GM19238 (cell line): ENCODE results near the gene HNRNPA2B1.
"Not testable (repeated sequence)": the region's sequence is repeated elsewhere in the genome, so short reads cannot be mapped to it uniquely, and the experiment has no call there.

Experiments
- DNase-seq: peaks from one replicate; pipeline ENCODE4 v3.0.0; 2011; ENCODE audit warnings: low spot score; ENCODE audit not compliant: insufficient read length

HNRNPA2B1 gene

GRCh38 chr7:26166684-26167266 is 33.8 kb downstream of the HNRNPA2B1 start:
- no peak for DNase-seq

DNA sequence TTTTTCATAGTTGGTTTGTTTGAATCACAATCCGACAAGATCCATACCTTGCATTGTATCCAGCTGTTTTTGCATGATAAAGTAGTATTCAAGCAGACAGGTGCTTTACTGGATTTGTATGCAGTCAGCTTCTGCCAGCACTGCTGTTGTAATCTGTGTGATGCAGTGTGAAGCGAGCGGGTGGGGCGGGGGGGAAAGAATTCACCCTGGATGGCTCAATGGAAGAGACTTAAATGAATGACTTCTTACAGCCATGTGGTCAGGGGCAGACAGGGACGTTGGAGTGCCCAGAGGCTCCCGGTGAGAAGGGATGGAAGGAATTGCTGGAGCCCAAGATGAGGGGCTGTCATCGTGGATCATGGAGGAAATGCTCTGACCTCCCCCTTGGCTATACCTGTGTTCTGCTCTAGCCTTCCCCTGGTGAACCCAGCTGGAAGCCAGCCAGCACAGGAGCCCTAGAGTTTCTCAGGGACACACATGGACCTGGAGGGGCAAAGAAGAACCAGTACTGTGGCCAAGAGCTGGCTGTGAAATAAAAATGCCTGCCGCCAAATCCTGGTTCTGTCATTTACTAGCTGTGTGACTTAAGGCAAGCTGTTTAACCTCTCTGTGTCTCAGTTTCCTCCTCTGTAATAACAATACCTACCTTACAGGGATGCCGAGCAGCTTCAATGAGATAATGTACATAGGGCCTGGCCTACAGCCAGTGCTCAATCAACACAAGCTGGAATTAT is 34.4 kb downstream of the HNRNPA2B1 start:
- DNase-seq = no peak

GRCh38 chr7:26163804-26164203 is 36.7 kb downstream of the HNRNPA2B1 start:
- DNase-seq = not testable (repeated sequence)

GRCh38 chr7:26162431-26162830 is 38.1 kb downstream of the HNRNPA2B1 start:
- DNase-seq = no peak

DNA sequence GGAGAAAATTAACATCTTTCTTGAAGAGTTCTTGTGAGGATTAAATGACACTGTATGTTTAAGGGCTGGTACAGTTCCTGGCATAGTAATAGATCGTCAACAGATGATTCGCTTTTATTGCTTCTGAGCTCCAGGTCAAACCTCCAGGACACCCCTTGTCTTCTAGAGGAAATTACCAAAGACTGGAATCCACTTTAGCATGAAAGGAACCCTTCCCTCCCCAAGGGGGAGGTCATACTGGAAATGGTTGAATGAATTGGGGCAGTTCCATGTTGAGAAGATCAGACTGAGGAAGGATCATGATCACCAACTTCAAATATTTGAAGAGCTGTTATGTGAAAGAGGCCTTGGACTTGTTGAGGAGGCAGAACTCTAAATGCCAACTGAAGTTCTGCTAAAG is 39.6 kb downstream of the HNRNPA2B1 start:
- DNase-seq = no peak

GRCh38 chr7:26159243-26159642 is 41.3 kb downstream of the HNRNPA2B1 start:
- no peak for DNase-seq

GRCh38 chr7:26157520-26158105 is 42.9 kb downstream of the HNRNPA2B1 start:
- DNase-seq = no peak

- no peak for DNase-seq
Observed at GRCh38 chr7:26156451-26157420, 43.8 kb downstream of the HNRNPA2B1 start.

GRCh38 chr7:26155531-26156375 is 44.8 kb downstream of the HNRNPA2B1 start:
- DNase-seq = no peak

DNA sequence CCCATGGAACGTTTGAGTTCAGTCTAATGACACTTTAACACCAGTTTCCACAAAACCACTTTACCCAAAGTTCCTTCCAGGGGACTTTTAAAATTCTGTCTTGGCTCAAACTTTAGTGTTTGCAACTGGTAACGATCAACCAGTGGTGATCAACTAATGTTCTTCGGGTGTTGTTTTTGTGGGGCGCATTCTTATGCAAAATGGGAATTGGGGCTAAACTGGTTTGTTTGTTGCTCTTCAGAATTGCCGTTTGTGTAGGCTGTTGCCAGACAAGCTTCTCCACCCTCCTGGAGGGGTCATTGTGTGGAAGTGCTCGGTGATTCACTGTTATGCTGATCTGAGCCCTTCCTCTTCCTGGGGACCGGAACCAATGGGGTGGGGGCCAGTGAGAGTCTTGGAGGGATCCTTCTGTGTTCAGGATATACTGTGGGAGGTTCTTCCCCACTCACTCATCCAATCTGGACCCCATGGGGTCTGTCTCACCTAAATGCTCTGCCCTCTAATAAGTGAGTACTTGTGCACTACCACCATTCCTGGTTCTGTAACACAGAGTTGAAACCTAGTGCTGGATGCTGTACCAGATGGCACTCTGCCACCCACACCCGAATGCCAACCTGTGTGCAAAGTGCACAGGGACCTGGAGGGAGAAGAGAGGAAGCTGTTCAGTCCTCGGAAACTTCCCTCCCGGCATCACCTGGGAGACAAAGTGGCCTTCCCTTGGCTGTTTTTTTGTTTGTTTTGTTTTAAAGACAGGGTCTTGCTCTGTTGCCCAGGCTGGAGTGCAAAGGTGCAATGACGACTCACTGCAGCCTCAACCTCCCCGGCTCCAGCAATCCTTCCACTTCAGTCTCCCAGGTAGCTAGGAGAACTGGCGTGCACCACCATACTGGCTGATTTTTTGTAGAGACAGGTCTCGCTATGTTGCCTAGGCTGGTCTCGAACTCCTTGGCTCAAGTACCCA is 46.4 kb downstream of the HNRNPA2B1 start:
- DNase-seq = no peak

- DNase-seq = no peak
Observed at GRCh38 chr7:26153241-26153822, 47.2 kb downstream of the HNRNPA2B1 start.

- not testable (repeated sequence) for DNase-seq
Observed at GRCh38 chr7:26152782-26153240, 47.7 kb downstream of the HNRNPA2B1 start.

DNA sequence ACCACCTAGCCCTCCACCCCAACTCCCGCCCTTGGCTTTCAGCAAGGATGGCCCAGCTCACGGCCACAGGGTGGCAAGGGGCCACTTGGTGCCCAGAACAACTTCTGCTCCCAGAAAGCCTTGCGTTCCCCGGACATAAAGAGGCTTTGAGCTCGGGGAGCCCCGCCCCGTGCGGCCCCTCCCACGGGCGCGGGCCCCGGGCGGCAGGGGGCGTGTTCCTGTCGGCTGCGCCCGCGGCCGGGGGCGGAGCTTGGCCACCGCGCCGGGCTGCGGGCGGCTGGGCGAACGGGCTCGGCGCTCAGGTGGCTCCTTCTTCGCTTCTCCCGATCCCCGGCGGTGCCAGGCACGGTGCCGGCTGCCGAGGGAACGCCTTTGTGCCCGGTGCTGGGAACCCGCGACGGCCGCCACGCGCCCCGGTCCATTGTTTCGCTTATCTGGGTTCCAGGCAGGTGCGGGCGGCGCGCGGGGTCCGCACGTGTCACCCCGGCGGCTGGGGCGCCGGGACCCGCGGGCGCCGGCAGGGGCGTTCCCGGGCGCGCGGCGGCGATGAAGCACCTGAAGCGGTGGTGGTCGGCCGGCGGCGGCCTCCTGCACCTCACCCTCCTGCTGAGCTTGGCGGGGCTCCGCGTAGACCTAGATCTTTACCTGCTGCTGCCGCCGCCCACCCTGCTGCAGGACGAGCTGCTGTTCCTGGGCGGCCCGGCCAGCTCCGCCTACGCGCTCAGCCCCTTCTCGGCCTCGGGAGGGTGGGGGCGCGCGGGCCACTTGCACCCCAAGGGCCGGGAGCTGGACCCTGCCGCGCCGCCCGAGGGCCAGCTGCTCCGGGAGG is 48.4 kb downstream of the HNRNPA2B1 start, which contains the start of gene NFE2L3:
Gene NFE2L3, plus strand, starts transcription at position 246 of the 829 bp plus-strand sequence. Its CDS starts 301 bp downstream, at position 547.
- DNase-seq = peak; percentile 83

- no peak for DNase-seq
Observed at GRCh38 chr7:26151650-26151952, 48.9 kb downstream of the HNRNPA2B1 start.

- no peak for DNase-seq
Observed at GRCh38 chr7:26151096-26151495, 49.5 kb downstream of the HNRNPA2B1 start.

DNA sequence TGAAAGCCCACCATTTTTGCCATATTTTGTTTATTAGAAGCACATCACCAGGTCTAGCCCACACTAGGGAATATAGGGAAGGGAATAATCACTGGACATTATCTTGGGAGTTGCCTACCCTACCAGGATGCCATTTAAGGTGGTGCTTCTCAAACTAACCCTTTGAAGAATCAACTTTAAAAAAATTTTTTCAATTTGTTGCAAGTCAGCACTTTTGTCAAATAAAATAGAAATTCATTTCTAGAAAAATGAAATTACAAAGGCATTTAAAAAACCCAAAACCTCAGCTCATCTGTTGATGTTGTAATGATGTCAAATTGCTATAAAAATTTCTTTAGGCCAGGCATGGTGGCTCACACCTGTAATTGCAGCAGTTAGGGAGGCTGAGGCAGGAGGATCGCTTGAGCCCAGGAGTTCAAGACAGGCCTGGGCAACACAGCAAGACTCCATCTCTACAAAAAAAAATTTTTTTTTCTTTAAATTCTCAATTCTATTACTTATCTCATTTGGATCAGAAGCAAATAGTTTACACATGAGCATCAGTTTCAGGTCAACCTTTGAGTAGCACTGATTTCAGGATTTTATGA is 51.1 kb downstream of the HNRNPA2B1 start:
- DNase-seq = no peak

- DNase-seq = not testable (repeated sequence)
Observed at GRCh38 chr7:26148307-26148700, 52.2 kb downstream of the HNRNPA2B1 start.
